T47D (cell line): ENCODE results near the gene TOP3B.
"Not testable (repeated sequence)": the region's sequence is repeated elsewhere in the genome, so short reads cannot be mapped to it uniquely, and the experiment has no call there.

Experiments
- DNase-seq, 2 experiments: peaks; one replicate each; pipeline versions ENCODE4 v3.0.0 to v3.0.0-alpha.2; 2011 to 2012; ENCODE audit warnings: low read depth in 1 of 2, low spot score in 1 of 2
- JUND ChIP-seq: IDR thresholded peaks from 2 replicates; pipeline ENCODE4 v1.6.1; 2012; ENCODE audit warnings: low read depth
- in situ Hi-C: cut with HindIII; loops from 2 replicates; pipeline ENCODE4 v1.10.0; 2016; ENCODE audit warnings: low sequenced_read_pairs, low pct_unique_long_range_greater_than_20kb

Gene TOP3B

DNA sequence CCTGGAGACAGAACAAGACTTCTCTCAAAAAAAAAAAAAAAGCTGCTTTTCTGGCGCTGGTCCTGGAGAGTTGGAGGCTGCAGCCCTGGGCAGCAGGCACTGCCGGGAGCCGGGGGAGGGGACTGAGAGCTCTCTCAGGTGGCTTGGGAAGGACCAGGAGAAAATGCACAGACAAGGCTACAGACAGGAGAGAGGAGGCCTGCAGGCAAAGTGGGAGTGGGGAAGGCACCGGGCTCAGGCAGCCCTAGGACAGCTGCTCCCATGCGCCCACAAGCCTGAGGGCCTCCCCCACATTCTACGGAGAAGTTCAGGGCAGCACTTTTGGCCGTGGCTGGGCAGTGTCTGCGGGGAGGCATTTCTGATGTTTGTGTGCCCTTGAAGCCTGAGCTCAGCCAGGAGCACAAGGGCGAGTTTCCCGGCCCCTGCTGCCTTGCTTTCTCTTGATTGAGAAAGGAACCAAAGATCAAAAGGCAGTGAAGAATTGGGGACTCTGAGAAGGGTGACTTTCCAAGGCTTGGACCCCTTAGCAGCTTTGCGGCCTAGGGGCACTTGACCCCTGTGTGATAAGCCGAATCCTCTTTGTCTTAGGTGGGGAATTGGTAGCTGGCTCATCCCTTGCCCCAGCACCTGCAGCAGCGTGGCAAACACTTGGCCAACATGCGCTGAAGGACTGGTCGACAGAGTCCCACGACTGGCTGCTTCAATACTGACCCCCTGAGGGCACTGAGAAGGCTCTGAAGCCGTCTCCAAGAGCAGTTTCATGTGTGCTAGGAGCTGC is 65.2 kb downstream of the TOP3B start:
- in situ Hi-C loops: no loop called here
- DNase-seq: no peak
- TF ChIP-seq JUND: no peak

DNA sequence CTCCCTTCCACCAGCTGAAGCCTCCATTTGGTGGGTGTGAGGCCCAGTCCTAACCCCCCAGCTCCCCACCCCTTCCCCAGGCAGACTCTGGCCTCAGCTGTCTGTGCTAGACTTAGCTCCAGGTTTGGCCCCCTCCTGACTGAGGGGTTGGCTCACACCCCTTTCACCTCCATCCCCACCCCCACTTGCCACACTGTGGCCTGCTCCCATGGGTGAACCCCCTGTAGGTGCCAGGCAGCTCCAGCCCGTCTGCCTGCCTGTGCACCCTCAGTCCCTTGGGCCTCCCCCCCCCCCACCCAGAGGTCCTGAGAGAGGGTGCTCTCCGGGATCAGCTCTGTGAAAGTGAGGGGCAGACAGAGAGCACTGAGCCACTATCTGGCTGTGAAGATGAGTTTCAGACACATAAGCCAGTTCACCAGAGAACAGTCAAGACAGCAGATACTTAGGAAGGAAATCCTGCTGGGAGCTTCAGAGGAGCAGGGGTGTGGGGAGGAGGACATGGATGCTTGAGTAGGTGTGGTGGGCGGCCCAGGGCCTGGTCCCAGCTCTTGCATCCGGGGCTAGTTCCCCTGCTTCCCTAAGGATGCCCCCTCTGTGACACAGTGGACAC is 66.2 kb downstream of the TOP3B start:
- in situ Hi-C loops: no loop called here
- no peak for TF ChIP-seq JUND
- DNase-seq: no peak

DNA sequence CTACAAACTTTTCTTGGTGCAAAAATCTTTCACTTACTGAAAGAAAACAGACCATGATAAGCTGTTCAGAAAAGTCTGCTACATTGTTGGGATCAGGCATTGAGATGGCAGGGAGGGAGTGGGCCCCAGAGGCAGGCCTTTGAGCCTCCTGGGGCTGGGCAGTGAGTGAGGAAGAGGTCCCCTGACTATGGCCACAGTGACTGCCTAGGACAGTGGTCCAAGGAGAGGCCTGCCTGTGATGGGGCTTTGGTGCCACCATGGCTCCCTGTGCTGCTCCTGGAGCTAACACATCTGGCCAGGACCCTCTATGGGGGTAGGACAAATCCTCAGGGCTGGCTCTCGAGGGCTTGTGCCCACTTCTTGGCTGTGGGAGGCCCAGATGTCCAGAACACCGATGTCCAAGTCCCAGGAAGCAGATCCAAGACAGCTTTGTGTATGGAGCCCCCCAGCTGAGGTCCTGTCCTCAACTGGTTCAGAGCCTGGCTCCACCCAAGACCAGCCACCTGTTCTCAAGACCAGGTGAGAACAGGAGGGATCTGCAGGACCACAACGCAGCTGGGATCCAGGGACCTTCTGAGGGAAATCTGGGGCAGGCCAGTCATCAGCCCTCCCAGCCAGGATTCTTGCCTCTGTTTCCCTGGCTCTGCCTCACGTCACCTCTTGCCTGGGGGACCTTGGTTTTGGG is 66.8 kb downstream of the TOP3B start:
- no peak for DNase-seq
- no peak for TF ChIP-seq JUND
- in situ Hi-C loops: no loop called here

DNA sequence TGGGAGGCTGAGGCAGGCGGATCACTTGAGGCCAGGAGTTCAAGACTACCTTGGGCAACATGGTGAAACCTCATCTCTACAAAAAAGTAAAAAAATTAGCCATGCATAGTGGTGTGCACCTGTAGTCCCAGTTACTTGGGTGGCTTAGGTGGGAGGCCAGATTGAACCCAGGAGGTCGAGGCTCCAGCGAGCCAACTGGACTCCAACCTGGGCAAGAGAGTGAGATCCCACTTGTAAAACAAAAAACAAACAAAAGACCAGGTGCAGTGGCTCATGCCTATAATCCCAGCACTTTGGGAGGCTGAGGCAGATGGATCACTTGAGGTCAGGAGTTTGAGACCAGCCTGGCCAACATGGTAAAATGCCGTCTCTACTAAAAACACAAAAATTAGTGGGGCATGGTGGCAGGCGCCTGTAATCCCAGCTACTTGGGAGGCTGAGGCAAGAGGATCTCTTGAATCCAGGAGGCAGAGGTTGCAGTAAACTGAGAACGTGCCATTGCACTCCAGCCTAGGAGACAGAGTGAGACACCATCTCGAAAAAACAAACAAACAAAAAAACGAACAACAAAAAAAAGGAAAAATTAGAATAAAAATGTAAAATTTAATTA is 68.4 kb downstream of the TOP3B start:
- DNase-seq, in situ Hi-C loops: not testable (repeated sequence)

DNA sequence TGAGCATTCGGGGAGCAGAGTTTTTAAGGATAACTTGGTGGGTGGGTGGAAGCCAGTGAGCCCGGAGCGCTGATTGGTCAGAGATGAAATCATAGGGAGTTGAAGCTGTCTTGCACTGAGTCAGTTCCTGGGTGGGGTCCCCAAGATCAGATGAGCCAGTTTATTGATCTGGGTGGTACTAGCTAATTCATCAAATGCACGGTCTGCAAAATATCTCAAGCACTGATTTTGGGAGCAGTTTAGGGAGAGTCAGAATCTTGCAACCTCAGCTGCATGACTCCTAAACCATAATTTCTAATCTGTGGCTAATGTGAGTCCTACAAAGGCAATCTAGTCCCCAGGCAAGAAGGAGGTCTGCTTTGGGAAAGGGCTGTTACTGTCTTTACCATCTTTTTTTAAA is 72.2 kb downstream of the TOP3B start:
- in situ Hi-C loops, DNase-seq: not testable (repeated sequence)

DNA sequence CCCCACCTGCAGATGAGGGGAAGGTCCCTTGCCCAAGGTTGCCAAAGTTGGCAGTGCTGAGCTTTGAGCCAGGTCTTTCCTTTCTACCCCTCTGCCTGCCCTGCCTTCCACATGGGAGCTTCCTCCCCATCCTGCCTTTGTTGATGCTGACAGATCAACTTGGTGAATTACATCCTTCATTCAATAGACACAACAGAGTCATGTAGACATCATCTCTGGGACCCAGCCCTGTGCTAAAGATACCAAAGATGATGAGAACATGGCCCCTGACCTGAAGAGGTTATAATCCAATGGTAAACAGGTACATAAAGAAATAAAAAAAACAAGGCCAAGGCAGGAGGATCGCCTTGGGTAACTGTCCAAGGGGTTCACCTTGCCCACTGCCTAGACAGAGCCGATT is 72.7 kb downstream of the TOP3B start:
- no peak for TF ChIP-seq JUND
- in situ Hi-C loops: no loop called here
- no peak for DNase-seq

DNA sequence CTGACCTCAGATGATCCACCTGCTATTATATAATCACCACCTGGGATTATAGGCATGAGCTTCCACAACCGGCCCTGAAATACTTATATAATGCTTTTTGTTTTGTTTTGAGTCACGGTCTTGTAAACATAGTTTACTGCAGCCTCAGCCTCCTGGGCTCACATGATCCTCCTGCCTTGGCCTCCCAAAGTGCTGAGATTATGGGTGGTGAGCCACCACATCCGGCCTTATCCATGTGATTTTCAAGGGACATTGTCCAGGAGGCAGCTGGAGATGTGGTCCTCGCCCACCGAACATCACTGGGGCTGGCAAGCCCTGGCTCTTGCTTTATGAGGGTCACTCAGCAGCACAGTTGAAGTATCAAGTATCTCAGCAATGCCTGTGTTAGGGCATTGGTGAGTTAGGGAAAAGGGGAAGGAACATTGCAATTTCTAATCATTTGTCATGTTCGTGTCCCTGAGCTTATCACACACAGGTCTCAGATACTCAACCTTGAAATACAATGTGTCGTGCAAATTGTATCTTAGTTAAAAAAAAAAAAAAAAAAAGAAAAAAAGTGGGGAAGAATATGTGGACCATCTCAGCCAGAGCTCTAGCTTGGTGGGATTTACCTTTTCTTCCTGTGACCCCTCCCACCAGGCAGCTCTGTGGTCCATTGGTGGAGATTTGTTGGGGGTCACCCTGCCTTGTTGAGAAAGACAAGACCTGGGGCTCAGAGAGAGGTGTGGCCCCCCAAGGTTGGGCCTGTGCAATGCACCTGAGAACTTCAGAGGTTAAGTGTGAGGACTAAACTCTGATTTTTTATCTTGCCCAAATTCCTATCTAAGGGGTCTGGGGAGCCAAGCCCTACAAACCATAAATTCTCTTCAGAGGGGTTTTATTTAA is 74.7 kb downstream of the TOP3B start:
- no peak for DNase-seq
- in situ Hi-C loops: no loop called here
- no peak for TF ChIP-seq JUND
